HG02642 (cell line): ENCODE results near the gene XKR3.
"Not testable (repeated sequence)": the region's sequence is repeated elsewhere in the genome, so short reads cannot be mapped to it uniquely, and the experiment has no call there.

Experiments used
- ATAC-seq: cut with Tn5 transposase; IDR thresholded peaks from one replicate; pipeline ENCODE4 v1.9.1; 2021; ENCODE audit warnings: mild to moderate bottlenecking; ENCODE audit not compliant: unreplicated experiment, poor library complexity

The XKR3 gene

GRCh38 chr22:16824716-16825687 lies at the start of gene XKR3:
TSS of gene XKR3 (minus strand) at chr22:16825411. CDS start at chr22:16808073, 17,338 bp downstream.
- no peak for ATAC-seq

GRCh38 chr22:16869640-16870039 lies 44.4 kb upstream of the XKR3 start:
- not testable (repeated sequence) for ATAC-seq

GRCh38 chr22:16866167-16866566 lies 41.0 kb upstream of the XKR3 start:
- ATAC-seq, result no peak

- not testable (repeated sequence) for ATAC-seq
Observed at GRCh38 chr22:16856851-16857250, 31.6 kb upstream of the XKR3 start.

- no peak for ATAC-seq
Observed at GRCh38 chr22:16854631-16855030, 29.4 kb upstream of the XKR3 start.

- ATAC-seq, result not testable (repeated sequence)
Observed at GRCh38 chr22:16851268-16851996, 26.2 kb upstream of the XKR3 start.

GRCh38 chr22:16847271-16847670 lies 22.1 kb upstream of the XKR3 start:
- no peak for ATAC-seq

- ATAC-seq, result no peak
Observed at GRCh38 chr22:16845881-16846280, 20.7 kb upstream of the XKR3 start.

- ATAC-seq, result no peak
Observed at GRCh38 chr22:16845465-16845864, 20.3 kb upstream of the XKR3 start.

GRCh38 chr22:16844529-16844928 lies 19.3 kb upstream of the XKR3 start:
- ATAC-seq, result no peak

GRCh38 chr22:16838073-16838472 lies 12.9 kb upstream of the XKR3 start:
- ATAC-seq, result no peak

GRCh38 chr22:16834971-16835370 lies 9.8 kb upstream of the XKR3 start:
- ATAC-seq, result no peak

GRCh38 chr22:16831257-16831656 lies 6.0 kb upstream of the XKR3 start:
- ATAC-seq, result no peak

- no peak for ATAC-seq
Observed at GRCh38 chr22:16829985-16830384, 4.8 kb upstream of the XKR3 start.

- ATAC-seq, result no peak
Observed at GRCh38 chr22:16828876-16829275, 3.7 kb upstream of the XKR3 start.

- ATAC-seq, result no peak
Observed at GRCh38 chr22:16827506-16827905, 2.3 kb upstream of the XKR3 start.

GRCh38 chr22:16819249-16819648 lies 6.0 kb downstream of the XKR3 start:
- ATAC-seq, result no peak

- no peak for ATAC-seq
Observed at GRCh38 chr22:16818538-16818937, 6.7 kb downstream of the XKR3 start.

GRCh38 chr22:16815073-16815472 lies 10.1 kb downstream of the XKR3 start:
- no peak for ATAC-seq

- no peak for ATAC-seq
Observed at GRCh38 chr22:16810188-16810802, 14.9 kb downstream of the XKR3 start.

GRCh38 chr22:16808744-16809143 lies 16.5 kb downstream of the XKR3 start:
- ATAC-seq, result no peak
